Measurements from ENCODE around the gene HASPIN.
A peak's percentile ranks its signal among the peaks of the same experiment; 100 is the strongest.

The HASPIN gene

DNA sequence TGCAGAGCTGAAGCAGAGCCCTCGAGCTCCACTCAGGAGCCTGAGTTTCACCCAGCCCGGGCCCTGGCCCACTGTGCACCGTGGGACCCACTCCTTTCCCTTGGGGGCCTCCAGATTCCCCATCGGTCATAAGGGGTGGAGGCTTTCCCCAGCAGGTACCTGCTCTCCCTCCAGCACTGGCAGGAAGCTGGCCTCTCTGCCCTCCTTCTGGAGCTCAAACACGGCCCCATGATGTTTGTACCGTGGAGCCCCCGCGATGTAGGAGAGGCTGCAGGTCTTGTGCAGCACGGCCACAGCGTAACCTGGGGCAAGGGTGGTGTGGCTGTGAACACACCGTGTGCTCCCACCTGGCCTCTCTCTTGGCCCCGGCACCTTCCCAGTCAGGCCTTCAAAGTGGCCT, 29.9 kb downstream of the HASPIN start:
- Mint-ChIP-seq H3K4me3 (no peak overlapping the region), H3K27me3 (ENCODE audit: low read depth) (peaks cover 14% of the 10 kb centered on the region), H3K36me3 (ENCODE audit: low read depth) (no peaks in the 10 kb centered on the region), H3K4me1 (no peaks in the 10 kb centered on the region), H3K9me3 (no peaks in the 10 kb centered on the region), H3K27ac (no peak overlapping the region)
- TF ChIP-seq, protein P1, sequence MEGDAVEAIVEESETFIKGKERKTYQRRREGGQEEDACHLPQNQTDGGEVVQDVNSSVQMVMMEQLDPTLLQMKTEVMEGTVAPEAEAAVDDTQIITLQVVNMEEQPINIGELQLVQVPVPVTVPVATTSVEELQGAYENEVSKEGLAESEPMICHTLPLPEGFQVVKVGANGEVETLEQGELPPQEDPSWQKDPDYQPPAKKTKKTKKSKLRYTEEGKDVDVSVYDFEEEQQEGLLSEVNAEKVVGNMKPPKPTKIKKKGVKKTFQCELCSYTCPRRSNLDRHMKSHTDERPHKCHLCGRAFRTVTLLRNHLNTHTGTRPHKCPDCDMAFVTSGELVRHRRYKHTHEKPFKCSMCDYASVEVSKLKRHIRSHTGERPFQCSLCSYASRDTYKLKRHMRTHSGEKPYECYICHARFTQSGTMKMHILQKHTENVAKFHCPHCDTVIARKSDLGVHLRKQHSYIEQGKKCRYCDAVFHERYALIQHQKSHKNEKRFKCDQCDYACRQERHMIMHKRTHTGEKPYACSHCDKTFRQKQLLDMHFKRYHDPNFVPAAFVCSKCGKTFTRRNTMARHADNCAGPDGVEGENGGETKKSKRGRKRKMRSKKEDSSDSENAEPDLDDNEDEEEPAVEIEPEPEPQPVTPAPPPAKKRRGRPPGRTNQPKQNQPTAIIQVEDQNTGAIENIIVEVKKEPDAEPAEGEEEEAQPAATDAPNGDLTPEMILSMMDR (IDR thresholded peaks at IDR 0.05; ENCODE audit: unreplicated experiment in 3 of 3): no peak

DNA sequence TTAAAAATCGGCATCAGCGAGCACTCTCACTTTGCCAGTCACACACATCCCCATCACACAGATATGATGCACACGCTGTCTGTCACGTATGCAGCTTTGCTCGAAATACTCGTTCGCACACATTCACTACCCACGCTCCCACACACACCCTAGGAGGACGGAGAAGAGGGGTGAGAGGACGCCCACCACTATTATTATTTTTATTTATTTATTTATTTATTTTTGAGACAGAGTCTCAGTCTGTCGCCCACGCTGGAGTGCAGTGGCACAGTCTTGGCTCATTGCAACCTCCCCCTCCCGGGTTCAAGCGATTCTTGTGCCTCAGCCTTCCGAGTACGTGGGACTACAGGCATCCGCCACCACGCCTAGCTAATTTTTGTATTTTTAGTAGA, 30.4 kb downstream of the HASPIN start:
- Mint-ChIP-seq H3K4me1 (no peaks in the 10 kb centered on the region), H3K9me3 (no peaks in the 10 kb centered on the region), H3K27ac (no peak overlapping the region), H3K36me3 (ENCODE audit: low read depth) (no peaks in the 10 kb centered on the region), H3K27me3 (ENCODE audit: low read depth) (peaks cover 14% of the 10 kb centered on the region), H3K4me3 (peak overlapping the region in 2 of 3 experiments; percentile 12 to 21)
- TF ChIP-seq, protein P1 (IDR thresholded peaks at IDR 0.05; ENCODE audit: unreplicated experiment in 3 of 3): no peak

DNA sequence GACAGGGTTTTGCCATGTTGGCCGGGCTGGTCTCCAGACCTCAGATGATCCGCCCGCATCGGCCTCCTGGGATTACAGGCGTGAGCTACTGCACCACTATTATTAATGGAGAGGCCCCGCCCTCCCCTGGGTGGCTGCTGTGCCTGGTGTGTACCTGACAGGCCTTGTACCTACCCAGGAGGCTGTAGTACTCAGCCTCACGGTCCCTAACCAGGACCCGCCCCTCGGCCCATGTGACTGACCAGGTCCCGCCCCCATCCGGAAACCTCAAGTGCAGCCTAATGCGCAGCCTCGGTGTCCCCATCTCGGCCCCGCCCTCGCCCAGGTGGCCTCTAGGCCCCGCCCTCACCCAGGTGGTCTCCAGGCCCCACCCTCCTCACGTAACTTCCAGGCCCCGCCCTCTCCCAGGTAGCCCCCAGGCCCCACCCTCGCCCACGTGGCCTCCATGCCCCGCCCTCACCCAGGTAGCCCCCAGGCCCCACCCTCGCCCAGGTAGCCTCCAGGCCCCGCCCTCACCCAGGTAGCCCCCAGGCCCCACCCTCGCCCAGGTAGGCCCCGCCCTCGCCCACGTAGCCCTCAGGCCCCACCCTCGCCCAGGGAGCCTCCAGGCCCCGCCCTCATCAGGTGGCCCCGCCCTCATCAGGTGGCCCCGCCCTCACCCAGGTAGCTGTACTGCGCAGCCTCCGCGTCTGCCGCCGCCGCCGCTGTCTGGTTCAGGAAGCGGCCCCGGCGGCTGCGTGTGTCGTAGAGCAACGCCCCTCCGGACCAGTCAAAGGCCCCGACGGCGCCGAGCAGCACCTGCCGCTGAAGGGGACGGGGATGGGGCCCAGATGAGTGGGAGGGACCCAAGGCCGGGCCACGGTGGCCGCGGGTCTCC, 31.0 kb downstream of the HASPIN start:
- H3K27ac Mint-ChIP-seq: no peak overlapping the region
- peak overlapping the region in 2 of 3 experiments; percentile 12 to 48 for H3K4me3 Mint-ChIP-seq
- no peaks in the 10 kb centered on the region for H3K4me1 Mint-ChIP-seq
- no peaks in the 10 kb centered on the region for H3K36me3 Mint-ChIP-seq (ENCODE audit: low read depth)
- H3K9me3 Mint-ChIP-seq: peaks cover 2% of the 10 kb centered on the region
- H3K27me3 Mint-ChIP-seq (ENCODE audit: low read depth): peaks cover 14% of the 10 kb centered on the region
- TF ChIP-seq, protein P1 (IDR thresholded peaks at IDR 0.05; ENCODE audit: unreplicated experiment in 3 of 3): no peak

DNA sequence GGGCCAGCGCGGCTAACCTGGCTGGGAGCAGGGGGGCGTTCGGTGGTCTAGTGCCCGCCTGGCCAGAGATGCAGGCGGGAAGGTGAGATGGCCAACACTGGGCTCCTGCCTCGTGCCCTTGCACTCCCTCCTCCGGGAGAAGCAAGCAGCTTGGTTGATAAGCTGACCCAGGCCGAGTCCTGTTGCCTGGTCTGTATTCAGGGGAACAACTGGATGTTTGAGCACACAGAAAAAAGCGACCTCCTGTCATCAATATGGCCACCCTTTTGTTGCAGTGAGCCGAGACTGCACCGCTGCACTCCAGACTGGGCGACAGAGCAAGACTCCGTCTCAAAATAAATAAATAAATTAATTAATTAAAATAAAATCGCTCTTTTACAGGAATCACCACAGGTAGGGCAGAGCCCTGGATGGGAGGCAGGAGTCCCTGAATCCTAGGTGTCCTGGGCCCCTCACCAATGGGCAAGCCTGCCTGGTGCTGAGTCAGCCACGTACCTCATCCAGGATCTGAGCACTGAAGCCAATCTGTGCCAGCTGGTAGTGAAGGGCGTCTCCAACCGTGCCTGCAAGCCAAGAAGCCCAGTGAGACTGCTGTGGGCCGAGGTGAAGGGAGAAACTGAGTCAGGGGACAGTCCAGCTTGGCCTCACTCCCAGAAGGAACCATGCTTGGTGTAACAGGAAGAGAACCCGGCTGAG, 31.8 kb downstream of the HASPIN start:
- no peaks in the 10 kb centered on the region for H3K36me3 Mint-ChIP-seq (ENCODE audit: low read depth)
- H3K4me3 Mint-ChIP-seq: peak overlapping the region in 1 of 3 experiments; percentile 65
- TF ChIP-seq, protein P1 (IDR thresholded peaks at IDR 0.05; ENCODE audit: unreplicated experiment in 3 of 3): no peak

DNA sequence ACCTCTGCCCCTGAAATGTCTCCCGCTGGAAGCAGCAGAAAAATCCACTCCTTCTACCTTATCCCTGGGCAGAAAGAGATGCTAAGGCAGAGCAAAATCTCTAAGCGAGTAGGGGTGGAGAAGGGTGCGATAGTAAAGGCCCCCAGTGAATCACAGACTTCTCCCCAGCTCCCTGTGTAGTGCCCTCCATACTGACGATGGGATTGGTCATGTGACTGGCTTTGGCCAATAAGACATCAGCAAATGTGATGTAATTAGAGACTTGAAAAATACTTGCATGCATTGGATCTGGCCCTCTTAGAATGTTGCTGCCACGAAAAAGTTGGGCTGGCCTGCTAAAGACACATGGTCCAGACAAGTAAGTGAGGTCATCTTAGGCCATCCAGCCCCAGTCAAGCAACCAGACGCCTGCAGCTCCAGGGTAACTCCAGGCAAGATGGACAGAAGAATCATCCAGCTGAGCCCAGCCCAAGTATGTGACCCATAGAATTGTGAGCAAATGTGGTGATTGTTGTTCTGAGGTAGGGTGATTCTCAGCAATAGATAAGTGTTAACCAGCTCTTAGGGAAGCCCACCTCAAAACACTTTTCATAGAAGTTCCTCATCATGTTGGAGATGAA, 36.0 kb downstream of the HASPIN start:
- Mint-ChIP-seq H3K27me3 (ENCODE audit: low read depth) (peaks cover 4% of the 10 kb centered on the region), H3K4me1 (no peaks in the 10 kb centered on the region), H3K9me3 (peaks cover 4% of the 10 kb centered on the region), H3K36me3 (ENCODE audit: low read depth) (no peaks in the 10 kb centered on the region), H3K27ac (no peak overlapping the region), H3K4me3 (no peak overlapping the region)
- TF ChIP-seq, protein P1 (IDR thresholded peaks at IDR 0.05; ENCODE audit: unreplicated experiment in 3 of 3): no peak

More for the DNA sequence above, 31.8 kb downstream of the HASPIN start:
- Mint-ChIP-seq H3K27ac (no peak overlapping the region), H3K9me3 (peaks cover 4% of the 10 kb centered on the region), H3K4me1 (no peaks in the 10 kb centered on the region), H3K27me3 (ENCODE audit: low read depth) (peaks cover 14% of the 10 kb centered on the region)

Measured in nephron (organoid).